Adrenal gland (tissue), 5 donors: Measurements from ENCODE around the gene AUTS2.
"Not testable (repeated sequence)": the region's sequence is repeated elsewhere in the genome, so short reads cannot be mapped to it uniquely, and the experiment has no call there.

ENCODE experiments used
- POLR2A ChIP-seq, 2 donors: fragments of 450-650 bp; IDR thresholded peaks; one replicate each; pipeline ENCODE4 v1.6.1; 2017; ENCODE audit warnings: antibody characterized with exemption in 2 of 2, mild to moderate bottlenecking in 2 of 2, moderate library complexity in 1 of 2
- TF ChIP-seq, protein P1 (sequence below), 6 experiments: fragments of 450-650 bp in 4 of 6; fragments of 200-600 bp in 2 of 6; sonication (generic) in 1 of 6; IDR thresholded peaks; 1 replicate in 5 of 6; 2 replicates in 1 of 6; pipeline versions ENCODE4 v1.5.1 to v1.8.0; 2016 to 2021; ENCODE audit warnings: antibody characterized with exemption in 6 of 6, mild to moderate bottlenecking in 2 of 6, moderate library complexity in 1 of 6
- donor health status: DM: no; HTN: no; CAD: no.

DNA sequence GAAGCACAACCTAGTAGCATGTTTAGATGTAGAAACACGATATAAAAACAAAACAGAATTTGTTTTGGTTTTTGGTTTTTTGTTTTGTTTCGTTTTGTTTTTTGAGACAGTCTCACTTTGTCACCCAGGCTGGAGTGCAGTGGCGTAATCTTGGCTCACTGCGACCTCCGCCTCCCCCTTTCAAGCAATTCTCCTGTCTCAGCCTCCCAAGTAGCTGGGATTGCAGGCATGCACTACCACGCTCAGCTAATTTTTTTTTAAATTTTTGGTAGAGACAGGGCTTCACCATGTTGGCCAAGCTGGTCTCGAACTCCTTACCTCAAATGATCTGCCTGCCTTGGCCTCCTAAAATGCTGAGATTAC lies 1050.2 kb downstream of the AUTS2 start:
- TF ChIP-seq, protein P1, sequence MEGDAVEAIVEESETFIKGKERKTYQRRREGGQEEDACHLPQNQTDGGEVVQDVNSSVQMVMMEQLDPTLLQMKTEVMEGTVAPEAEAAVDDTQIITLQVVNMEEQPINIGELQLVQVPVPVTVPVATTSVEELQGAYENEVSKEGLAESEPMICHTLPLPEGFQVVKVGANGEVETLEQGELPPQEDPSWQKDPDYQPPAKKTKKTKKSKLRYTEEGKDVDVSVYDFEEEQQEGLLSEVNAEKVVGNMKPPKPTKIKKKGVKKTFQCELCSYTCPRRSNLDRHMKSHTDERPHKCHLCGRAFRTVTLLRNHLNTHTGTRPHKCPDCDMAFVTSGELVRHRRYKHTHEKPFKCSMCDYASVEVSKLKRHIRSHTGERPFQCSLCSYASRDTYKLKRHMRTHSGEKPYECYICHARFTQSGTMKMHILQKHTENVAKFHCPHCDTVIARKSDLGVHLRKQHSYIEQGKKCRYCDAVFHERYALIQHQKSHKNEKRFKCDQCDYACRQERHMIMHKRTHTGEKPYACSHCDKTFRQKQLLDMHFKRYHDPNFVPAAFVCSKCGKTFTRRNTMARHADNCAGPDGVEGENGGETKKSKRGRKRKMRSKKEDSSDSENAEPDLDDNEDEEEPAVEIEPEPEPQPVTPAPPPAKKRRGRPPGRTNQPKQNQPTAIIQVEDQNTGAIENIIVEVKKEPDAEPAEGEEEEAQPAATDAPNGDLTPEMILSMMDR (IDR thresholded peaks at IDR 0.05): not testable (repeated sequence)
- not testable (repeated sequence) for TF ChIP-seq POLR2A (IDR thresholded peaks at IDR 0.05)
